SIG-M5 treated with dmso at 0.1 percent for 504 hours (cell line): ENCODE data around the gene WNK2.
"Not testable (repeated sequence)": the region's sequence is repeated elsewhere in the genome, so short reads cannot be mapped to it uniquely, and the experiment has no call there.

ENCODE experiments used
- DNase-seq: peaks from one replicate; lab custom pipeline; 2025; ENCODE audit not compliant: unreplicated experiment; lab: John Stamatoyannopoulos, UW

The WNK2 gene

GRCh38 chr9:93364734-93365426 is 180.9 kb downstream of the WNK2 start:
- DNase-seq, result no peak

GRCh38 chr9:93365427-93366118 is 181.6 kb downstream of the WNK2 start:
- DNase-seq, result no peak

- DNase-seq, result no peak
These were observed 182.1 kb downstream of the WNK2 start for GRCh38 chr9:93366119-93366447.

DNA sequence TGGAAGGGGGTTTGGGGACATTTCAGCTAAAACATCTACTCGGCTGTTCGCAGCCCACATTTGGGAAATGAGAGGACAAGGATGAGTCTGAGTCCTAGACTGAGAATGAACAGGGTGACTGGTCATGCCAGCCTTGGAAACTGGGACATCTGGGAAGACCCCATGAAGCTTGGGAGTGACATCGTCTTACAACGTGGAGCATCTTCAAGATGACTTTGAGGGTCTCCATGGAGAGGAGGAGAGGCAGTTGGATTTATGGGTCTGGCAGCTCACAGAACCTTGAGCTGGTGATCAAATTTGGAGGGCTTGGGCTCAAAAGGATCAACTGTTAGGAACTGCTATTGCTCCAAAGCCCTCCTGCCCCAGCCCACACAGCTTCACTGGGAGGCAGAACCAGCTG is 182.5 kb downstream of the WNK2 start:
- DNase-seq, result not testable (repeated sequence)

GRCh38 chr9:93368437-93368836 is 184.5 kb downstream of the WNK2 start:
- no peak for DNase-seq

DNA sequence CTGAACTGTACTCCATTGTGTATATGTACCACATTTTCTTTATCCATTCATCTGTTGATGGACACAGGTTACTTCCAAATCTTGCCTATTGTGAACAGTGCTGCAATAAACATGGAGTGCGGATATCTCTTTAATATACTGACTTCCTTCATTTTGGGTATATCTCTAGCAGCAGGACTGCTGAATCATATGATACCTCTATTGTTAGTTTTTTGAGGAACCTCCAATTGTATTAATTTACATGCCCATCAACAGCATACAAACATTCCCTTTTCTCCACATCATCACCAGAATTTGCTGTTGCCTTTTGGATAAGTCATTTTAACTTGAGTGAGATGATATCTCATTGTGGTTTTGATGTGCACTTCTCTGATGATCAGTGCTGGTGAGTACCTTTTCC is 185.7 kb downstream of the WNK2 start:
- DNase-seq, result no peak
